Measurements from ENCODE around the gene DNAJC17.

Gene DNAJC17

DNA sequence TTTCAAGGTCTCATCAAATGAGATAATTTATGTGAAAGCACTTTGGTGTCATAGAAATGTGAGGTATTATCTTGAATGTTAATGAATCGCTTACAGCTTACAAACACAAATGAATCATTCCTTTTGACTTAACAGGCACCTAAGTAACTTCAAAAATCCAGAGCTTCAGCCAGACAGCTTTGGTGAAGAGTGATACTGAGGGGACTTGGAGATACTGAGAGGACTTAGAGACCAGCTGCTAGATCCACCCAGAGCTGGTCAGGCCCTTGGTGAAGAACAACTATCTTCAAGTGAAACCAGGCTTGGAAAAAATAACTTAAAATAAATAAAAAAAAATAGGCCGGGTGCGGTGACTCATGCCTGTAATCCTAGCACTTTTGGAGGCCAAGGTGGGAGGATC is 16.6 kb downstream of the DNAJC17 start:
- DNase-seq (ENCODE audit: low read depth), result no peak

DNA sequence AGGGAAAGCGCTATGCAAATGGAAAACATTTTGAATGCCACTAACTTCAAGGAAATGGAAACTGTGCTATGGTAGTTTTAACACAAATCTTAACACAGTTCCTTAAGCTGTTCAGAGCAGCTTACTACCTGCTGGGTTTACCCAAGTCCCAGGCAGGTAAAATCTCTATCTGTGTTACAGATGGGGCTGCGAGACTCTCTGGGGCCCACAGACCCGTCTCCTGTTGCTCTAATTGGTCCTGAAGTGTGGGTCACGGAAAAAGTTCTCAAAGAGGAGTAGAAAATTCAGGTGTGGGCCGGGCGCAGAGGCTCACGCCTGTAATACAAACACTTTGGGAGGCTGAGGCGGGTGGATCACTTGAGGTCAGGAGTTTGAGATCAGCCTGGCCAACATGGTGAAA is 17.3 kb downstream of the DNAJC17 start:
- DNase-seq (ENCODE audit: low read depth), result no peak

DNA sequence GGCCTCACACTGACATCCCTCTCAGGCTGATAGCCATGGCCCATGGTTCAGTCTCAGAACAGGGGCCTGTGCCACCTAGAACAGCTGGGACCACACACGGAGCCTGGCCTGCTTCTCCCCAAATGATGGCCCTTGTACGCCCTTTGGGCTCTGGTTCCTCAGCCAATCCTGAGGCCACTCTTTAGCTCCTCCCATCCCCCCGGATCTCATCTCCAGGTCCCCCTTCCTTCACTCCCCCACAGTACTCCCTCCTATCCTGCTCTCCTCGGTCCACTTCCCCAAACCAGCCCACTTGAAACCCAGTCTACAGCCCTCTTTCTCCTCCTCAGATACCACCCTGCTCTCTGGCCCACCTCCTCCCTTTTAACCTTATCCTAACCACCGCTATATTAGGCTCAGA is 18.2 kb downstream of the DNAJC17 start:
- DNase-seq (ENCODE audit: low read depth), result no peak

DNA sequence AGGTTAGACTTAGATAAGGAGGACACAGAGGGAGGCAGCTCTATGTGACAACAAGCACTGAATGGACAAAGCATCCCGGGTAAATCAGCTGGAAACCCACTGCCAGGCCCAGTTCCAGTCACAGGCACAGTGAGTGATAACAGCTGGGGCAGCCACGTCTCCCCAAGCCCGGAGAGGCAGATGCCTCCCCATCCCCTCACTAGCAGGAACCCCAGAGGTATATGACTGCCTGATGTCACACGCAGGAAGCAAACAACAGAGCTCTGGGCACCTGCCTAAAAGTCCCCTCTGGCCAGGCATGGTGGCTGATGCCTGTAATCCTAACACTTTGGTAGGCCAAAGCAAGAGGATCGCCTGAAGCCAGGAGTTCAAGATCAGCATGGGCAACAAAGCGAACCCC is 19.3 kb downstream of the DNAJC17 start:
- DNase-seq (ENCODE audit: low read depth), result no peak

DNA sequence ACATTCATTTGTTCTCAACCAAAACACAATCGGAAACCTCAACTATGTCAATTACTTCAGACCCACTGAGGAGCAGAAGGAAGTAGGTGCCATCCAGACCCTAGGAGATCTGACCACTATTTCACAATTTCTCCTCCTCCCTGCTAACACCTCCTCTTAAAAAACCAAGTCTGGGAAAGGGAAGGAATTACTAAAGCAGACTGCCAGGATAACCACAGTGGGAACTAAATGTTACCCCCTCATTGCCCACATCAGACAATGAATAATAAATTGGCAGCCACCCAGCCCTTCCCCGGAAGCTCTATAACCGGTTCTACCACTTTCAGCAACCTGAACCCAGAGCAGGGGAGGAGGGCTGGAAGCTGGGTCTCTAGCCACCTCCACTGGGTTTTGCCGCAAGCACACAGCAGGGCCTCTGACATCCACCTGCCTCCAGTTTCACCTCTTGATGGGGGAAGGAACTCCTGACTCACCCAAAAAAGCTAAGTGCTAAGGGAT is 19.9 kb downstream of the DNAJC17 start:
- DNase-seq (ENCODE audit: low read depth), result peak; percentile 77

DNA sequence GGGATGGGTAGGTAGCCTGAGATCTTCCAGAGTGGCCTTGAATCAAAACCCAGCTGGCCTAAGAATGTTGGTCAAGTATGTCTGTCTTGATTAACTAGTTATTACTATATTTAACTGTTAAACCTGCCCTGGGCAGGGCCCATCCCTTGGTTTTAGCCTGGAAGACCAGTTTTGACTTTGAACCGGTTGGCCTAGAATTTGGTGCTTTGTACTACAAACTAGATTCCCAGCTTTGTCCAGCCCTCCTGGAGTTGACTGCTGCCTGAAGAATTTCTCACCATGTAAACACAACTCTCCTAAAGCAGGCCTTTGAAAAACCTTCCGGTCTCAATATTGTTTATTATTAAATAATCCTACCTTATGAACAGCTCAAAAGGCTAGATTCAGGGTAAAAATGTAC is 21.5 kb downstream of the DNAJC17 start:
- DNase-seq (ENCODE audit: low read depth), result no peak

DNA sequence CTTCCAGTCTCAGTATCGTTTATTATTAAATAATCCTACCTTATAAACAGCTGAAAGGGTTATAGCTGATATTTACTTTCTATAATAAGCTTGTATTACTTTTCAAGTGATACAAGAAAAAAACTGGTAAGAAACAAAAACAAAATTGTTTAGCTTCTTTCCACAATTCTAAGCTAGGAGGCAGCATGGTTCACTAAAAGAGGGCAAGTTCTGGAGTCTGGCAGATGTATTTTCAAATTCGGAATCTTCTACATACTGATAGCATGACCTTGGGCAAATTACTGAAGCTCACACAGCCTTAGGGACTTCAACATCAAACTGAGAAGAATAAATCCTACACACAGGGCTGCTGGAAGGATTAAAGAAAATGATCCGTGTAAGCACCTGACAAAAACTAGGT is 22.1 kb downstream of the DNAJC17 start:
- DNase-seq (ENCODE audit: low read depth), result no peak

DNA sequence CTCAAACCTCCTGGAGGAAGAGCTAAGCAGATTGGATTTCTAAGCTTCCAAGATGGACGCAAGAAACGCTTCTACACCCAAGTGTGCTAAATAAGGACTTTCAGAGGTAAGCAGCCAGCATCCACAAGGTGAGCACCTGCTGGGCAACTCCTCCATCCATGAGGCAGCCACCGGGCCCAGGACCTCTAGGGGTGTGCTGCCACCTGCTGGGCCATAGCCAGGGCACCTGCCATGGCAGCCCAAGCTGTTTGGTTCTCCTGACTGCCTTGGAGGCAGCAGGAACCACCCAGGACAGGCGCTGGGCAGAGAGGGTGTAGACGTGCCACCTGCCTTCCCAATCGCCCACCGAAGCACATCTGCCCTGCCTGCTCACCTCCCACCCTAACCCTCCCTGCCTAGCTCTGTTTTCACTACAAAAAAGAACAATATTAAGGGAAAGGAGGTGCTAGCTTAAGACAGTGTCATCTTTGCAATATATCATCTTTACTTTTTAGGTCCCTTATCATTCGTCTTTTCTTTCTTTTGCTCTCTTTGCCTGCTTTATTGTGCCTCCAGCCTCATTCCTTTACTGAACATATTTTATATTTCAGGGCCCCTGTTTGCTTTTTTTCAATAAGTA is 24.6 kb downstream of the DNAJC17 start:
- no peak for DNase-seq (ENCODE audit: low read depth)

DNA sequence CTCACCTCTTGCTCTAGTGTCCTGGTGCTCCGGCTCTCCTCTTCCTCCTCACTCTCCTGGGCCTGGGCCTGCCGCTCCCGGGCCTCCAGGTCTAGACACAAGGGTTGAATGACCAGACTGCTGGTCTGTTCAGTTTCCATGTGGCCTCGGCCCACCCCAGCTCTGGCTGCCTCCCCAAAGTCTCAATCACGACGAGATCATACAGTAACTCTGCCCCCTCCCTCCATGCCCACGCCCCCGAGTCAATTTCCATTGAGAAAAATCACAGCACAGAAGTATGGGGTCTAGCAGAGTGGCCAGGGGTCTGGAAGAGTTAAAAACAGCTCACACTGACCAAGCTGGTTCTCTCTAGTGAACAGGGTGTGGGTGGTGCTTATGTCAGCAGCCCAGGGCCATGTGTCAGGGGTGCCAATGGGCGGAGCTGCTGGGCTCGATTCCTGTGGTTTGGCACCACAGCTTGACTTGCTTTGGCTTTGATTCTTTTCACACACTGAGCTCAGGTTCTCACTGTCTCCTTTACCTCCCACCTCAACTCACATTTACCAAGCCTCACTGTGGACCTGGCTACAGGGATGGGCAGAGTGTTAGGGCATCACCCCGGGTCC is 30.6 kb downstream of the DNAJC17 start:
- DNase-seq (ENCODE audit: low read depth), result peak; percentile 77

DNA sequence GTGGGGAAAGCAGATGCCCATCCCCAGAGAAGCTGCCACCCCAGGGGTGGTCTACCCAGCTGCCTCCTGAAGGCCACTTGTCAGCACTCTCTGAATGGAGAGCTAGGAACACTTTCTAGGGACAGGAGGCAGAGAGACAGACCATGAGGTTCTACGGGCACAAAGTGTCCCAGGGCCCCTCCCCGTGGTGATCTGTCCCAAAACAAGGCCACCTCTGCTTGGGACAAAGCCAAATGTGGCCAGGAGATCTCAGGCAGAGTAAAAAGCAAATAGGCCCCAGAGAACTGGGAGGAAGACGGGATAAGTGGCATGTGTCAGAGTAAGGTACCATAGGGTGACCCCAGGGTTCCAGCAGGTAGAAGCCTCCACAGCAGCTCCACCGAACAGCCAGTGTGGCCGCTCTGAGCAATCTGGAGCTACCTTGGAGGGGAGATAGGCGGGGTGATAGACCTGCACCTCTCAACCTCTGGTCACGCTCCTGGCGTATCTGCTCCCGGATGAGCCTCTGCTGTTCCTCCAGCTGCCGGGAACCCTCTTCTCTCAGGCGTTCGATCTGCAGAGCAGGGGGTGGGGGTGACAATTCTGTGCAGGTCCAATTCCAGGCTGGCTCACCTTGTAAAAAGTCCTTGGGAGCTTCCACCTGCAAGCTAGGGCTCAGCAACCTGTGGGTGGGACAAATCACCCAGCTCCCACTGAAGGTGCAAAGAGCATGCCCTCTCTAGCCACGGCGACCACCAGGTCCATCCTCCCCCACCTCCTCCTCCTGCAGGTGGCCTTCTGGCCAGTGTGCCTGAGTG is 31.3 kb downstream of the DNAJC17 start:
- DNase-seq (ENCODE audit: low read depth), result no peak

DNA sequence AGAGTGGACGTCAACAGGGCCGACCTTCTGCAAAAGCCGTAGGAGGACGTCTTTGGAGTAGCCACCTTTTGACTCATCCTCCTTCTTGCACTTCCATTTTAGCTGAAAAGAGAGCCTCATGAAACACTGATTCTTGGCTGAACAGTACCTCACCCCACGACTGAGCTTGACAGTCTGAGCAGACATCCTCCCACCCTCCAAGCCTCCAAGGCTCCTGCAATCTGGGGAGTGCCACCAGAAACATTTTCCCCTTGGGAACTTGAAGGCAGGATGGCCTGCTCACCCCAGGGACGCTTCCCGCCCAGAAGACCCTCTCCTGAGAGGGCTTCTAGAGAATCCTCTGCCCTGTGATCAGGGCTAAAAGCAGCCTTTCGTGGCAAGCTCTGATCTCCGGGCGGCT is 32.3 kb downstream of the DNAJC17 start:
- DNase-seq (ENCODE audit: low read depth), result no peak

DNA sequence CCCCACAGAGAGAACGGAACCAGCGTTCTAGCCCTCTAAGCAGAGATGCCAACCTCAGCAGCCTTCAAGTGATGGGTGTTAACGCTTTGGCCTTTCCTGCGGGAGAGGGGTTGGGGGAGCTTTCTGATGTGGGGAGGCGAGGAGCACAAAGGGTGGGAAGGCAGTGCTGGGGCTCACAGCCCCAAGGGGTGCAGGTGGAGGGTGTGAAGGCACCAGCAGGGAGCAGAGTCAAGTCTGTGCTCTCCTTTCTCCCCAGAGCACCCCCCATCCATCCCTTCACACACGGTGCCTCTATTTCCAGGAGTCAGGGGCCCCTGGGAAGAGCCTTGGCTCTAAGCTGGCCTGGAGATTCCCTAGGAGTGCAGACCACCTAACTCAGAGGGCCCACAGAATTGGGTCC is 33.4 kb downstream of the DNAJC17 start:
- DNase-seq (ENCODE audit: low read depth), result no peak

DNA sequence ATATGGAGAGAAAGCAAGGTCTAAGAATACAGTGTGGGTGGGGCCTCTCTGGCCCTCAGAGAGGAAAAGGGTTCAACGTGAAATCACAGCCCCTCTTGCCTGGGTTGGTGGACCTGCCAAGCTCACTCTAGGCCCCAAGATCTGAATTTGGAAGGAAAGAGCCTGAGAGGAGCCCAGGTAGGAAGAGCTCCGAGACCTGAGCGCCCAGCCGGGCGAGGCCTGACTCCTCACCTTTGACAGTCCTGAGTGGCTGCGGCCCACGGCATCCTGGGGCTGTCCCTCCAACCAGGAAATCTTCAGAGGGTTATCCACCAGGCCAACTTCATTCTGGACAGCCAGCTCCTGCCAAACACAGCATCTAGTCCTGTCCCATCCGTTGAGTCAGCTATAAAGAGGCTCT is 33.8 kb downstream of the DNAJC17 start:
- DNase-seq (ENCODE audit: low read depth), result no peak

DNA sequence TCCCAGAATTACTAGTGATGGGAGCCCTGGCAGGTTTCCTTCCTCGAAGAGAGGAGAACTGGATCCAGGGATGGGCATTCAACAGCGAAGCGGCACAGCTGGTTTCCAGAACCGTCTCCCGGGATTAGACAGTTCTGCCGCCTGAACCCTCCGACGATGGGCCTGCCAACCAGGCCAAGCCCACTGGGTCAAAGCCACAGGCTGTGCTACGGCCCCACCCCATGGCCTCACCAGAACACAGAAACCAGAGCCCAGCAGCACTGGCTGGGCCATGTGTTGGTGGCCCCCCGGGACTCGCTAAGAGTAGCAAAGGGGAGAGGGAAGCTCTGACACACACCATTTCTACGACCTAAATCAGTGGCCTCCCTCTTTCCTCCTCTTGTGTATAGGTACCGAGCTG is 35.3 kb downstream of the DNAJC17 start:
- no peak for DNase-seq (ENCODE audit: low read depth)

DNA sequence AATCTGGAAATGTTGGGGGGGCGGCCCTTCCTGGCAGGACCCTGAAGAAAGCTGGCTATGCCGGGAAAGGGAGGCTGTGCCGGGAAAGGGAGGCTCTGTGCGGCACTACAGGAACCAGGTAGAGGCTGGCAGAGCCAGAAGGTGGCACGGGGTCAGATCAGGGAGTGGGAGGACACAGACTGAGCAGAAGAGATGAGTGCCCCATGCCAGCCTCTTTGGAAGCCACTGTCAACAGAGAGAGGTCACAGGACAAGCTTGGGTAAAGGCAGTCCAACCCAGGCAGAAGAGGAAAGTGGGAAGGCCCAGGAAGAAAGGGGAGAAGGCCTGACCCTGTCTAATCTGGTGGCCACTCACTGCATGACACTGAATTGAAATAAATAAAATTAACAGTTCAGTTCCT is 36.0 kb downstream of the DNAJC17 start:
- no peak for DNase-seq (ENCODE audit: low read depth)

DNA sequence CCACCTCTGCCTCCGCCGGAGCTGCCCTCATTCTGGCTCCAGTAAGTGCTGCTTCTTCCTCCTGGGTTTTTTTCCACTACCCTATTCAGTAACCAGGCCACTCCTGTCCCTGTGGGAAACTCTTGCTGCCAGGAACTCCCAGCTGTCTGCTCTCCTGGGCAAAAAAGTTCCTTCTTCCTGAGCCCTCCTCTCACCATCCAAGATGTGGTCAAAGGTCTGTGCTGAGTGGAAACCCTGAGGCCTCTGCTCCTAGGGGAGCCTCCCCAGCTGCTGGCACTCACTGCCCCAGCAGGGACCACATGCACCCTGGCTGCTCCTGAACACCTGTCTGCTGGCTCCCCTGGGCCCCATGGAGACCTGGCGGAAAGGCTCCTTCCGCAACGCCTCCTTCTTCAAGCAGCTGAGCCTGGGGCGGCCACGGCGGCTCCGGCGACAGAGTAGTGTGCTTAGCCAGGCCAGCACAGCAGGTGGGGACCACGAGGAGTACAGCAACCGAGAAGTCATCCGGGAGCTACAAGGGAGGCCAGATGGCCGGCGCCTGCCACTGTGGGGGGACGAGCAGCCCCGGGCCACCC is 37.0 kb downstream of the DNAJC17 start:
- no peak for DNase-seq (ENCODE audit: low read depth)

DNA sequence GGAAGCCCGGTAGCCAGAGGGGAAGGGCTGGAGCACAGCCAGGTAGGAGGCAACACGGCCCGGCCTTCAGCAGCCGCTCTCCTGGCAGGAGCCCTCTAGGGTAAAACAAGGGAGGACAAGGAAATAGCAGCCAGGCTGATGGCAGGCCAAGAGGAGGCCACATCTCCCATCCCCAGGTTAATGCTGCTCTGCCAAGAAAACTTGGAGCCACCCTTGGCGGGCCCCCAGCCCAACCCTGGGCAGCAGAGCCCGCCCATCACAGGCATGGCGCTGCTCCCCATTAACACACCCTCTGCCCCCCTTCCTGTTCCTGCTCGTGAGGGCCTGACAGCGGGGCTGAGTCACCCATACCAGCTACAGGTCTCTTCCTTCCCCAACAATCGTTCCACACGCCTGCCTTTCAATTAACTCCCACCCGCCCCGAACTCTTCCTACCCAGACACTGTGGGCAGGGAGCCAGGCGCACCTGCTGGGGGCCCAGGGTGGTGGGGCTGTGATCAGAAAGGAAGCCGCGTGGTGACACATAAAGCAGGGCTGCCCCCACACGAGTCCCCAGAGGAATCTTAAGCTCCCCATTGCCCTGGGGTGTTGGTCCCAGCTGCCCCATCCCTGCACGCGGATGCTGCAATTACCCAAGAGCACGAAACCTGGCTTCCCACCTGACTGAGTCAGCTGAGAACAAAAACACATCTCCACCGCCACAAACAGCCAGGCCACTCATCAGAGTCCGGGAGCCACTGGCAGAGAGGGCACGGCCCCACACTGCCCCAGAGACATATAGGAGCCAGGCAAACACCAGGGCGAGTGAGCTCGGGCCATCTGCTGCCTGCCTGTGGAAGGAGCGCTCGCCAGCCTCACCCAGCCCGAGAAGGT is 37.8 kb downstream of the DNAJC17 start, which contains the start of gene C15orf62:
Gene C15orf62 (plus strand): TSS at position 707 of the 873 bp plus-strand sequence. CDS start 516 bp downstream, outside the sequence.
- no peak for DNase-seq (ENCODE audit: low read depth)

DNA sequence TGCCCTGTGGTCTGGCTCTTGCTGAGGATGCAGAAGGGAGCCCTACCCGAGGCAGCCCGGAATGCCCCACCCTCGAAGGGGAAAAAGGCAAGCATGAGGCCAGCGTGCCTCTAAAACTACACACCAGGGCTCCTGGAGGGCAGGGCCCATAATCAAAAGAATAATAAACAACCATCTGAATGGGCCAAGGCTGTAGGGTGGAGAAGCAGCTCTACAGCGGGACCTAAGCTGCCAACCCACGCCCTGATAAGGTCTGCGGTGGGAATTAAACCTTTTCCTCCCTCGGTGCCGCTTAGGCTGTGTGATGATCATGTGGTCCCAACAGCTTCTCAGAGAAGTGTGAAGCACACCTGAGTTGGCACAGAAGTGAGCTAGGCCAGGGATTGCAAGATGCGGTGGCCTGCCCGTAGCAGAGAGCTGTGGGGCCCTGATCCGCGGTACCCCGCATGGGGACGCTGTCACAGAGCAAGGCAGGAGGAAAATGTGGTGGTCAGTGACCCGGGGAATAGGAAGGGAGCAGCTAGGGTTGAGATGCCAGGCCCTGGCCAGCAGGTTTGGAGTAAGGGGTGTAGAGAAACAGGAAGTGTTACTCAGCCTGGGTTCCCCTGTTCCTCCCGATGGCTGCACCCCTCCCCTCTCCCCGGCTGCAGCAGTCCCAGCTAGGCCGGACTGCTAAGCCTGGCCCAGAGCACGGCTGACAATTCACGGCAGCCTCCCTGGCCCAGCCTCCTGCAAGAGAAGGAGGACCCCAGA is 38.6 kb downstream of the DNAJC17 start:
- no peak for DNase-seq (ENCODE audit: low read depth)

DNA sequence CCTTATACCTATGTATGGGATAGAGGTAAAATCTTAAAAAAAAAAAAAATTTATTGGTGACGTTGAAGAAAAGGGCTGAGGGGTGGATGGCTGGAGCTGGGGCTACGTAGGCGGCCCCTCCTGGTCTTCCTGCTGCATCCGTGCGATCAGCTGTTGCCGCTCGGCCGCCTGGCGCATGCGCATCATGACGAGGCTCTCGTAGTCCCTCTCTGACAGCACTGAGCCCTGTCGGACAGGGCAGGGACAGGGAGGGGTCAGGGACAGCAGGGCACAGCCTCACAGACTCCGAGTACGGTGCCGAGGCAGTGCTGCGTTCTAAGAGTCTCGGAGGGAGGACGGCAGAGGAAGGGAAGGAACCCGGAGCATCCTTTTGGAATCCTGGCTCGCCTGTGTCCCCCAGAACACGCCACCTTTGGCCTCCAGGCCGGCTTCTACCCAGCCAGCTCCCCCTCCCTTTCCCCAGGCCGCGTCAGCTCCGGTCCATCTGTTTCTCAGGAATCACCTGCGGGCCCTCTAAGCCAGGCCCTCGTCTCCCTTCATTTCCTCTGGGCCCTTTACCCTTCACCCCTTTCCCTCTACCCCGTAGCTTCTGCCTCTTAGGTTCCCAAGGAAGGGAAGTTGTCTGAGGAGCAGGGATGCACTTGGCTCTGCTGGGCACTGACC is 39.3 kb downstream of the DNAJC17 start:
- DNase-seq (ENCODE audit: low read depth), result no peak

All from fibroblast of gingiva (primary cell).